GM13977 (cell line): ENCODE measurements around the gene BMPR2.

Source experiments
- DNase-seq: peaks from one replicate; pipeline ENCODE4 v3.0.0; 2012; ENCODE audit warnings: low spot score
- in situ Hi-C: fragments of 300-500 bp; cut with MboI; formaldehyde crosslinking; loops from one replicate; pipeline ENCODE4 v1.12.0; 2022; ENCODE audit warnings: low sequenced_read_pairs, low pct_unique_long_range_greater_than_20kb, mixed read lengths, inconsistent platforms; ENCODE audit not compliant: unreplicated experiment
- TF ChIP-seq, protein P1 (sequence below): IDR thresholded peaks from 2 replicates; pipeline ENCODE4 v1.5.1; 2012; ENCODE audit warnings: mild to moderate bottlenecking, control low read depth; ENCODE audit not compliant: insufficient read depth; ENCODE audit errors: extremely low read depth, missing control alignments

BMPR2 gene

DNA sequence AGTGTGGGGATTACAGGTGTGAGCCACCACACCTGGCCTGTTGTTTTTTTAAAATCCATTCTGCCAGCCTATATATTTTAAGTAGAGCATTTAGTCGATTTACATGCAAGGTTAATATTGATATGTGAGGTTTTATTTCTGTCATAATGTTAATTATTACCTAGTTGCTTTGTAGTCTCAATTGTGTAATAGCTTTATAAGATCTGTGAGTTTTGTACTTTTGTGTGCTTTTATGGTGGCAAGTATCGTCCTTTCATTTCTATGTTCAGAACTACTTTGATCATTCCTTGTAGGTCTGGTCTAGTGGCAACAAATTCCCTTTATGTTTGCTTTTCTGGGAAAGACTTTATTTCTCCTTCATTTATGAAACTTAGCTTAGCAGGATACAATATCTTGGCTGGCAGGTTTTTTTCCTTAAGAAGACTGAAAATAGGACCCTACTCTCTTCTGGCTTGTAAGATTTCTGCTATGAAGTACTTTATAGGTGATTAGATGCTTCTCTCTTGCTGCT is 207.6 kb downstream of the BMPR2 start:
- DNase-seq = no peak
- in situ Hi-C loops = loop anchor here (25.0 kb wide), 2 partner anchors 279 to 879 kb away; partner anchors contain the start of gene ICA1L
- TF ChIP-seq, protein P1, sequence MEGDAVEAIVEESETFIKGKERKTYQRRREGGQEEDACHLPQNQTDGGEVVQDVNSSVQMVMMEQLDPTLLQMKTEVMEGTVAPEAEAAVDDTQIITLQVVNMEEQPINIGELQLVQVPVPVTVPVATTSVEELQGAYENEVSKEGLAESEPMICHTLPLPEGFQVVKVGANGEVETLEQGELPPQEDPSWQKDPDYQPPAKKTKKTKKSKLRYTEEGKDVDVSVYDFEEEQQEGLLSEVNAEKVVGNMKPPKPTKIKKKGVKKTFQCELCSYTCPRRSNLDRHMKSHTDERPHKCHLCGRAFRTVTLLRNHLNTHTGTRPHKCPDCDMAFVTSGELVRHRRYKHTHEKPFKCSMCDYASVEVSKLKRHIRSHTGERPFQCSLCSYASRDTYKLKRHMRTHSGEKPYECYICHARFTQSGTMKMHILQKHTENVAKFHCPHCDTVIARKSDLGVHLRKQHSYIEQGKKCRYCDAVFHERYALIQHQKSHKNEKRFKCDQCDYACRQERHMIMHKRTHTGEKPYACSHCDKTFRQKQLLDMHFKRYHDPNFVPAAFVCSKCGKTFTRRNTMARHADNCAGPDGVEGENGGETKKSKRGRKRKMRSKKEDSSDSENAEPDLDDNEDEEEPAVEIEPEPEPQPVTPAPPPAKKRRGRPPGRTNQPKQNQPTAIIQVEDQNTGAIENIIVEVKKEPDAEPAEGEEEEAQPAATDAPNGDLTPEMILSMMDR = no peak

DNA sequence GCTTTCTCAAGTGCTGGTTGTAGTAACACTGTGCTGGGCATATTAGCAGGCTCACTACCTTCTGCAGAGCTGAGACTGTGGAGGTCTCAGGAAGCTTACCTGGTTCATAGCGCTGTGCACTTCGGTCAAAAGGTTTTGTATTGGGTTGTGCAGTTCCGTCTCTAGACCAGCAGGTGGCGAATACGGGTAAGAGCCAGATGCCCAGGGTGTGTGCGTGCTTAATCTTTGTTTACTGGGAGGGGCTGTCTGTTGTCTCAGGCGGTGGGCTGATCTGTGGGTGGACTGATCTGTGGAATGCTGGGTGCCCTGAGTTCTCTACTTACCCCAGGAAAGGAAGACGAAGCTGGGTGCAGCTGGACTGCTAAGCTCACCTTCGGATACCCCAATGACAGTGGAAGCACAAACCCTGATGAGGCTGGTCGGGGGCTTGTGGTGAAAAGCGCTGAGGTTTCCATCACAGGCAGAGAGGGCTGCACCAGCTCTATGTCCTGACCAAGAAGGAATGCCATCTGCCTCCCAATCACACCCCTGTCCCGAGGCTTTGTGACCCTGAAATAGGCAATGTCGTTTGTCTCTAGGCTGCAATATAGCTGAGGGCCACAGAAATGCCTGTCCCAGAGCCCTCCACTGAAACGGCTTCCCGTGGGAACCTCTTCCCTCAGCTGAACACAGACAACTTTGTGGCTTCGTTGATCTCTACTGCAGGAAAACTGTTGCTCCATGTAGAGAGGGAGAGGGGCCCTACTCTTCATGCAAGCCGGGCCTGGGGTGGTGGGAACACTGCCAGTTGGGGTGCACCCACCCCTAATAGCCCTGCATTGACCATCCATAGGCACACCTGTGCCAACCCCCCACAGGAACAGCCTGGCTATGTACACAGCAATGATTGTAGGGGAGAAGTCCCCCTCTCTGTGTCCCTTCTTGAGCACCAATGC is 212.8 kb downstream of the BMPR2 start:
- DNase-seq = peak; percentile 74
- TF ChIP-seq, protein P1 = peak; percentile 90
- in situ Hi-C loops = loop anchor here (25.0 kb wide), 2 partner anchors 273 to 873 kb away; partner anchors contain the start of gene ICA1L

DNA sequence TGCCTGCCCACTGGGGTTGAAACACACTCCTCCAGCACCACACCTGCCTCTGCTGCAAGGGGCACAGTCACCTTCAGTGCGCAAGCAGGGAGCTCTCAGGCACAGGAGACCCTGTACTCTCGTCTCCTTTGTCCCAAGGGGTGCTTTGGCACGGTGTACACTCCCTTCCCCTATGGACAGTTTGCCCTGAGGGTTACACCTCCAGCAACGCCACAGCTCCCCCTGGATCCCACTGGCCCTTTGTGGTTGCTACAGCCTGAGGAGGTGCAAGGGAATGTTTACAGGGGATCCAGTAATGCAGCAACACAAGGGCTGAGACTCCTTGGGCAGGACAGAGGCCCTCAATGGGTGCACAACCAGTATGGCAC is 213.4 kb downstream of the BMPR2 start:
- no peak for DNase-seq
- TF ChIP-seq, protein P1 = no peak
- in situ Hi-C loops = loop anchor here (25.0 kb wide), 2 partner anchors 273 to 873 kb away; partner anchors contain the start of gene ICA1L

DNA sequence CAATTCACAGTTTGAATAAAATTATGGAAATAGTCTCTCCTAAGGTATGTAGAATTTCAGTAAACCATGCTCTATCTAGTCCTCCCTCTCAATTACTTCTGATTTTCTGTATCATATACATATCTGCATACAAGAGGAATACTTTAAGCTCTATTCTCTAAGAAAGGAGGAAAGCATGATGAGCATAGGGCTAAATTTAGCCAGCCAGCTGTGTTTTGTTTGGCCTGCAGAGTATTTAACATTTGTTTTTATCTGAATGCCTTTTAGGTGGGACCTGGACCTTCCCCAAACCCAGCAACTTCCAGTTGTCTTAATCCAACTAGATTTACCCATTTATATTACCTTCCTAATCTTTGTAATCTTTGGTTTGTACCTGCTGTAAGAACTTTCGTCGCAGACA is 216.4 kb downstream of the BMPR2 start:
- TF ChIP-seq, protein P1 = no peak
- DNase-seq = no peak
- in situ Hi-C loops = loop anchor here (25.0 kb wide), 2 partner anchors 270 to 870 kb away; partner anchors contain the start of gene ICA1L

DNA sequence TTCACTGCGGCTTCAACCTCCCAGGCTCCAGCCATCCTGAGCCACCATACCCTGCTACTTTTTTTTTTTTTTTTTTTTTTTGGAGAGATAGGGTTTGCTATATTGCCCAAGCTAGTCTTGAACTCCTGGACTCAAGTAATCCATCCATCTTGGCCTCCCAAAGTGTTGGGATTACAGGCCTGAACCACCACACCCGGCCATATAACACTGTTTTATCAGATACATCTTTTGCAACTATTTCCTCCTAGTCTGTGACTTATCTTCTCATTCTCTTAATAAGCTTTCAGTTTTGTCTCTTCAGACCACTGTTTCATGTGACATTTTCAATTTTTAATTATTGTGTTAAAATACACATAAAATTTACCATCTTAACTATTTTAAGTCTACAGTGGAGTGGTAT is 223.0 kb downstream of the BMPR2 start:
- no peak for DNase-seq
- in situ Hi-C loops = loop anchor here (25.0 kb wide), 2 partner anchors 263 to 863 kb away; partner anchors contain the start of gene ICA1L
- TF ChIP-seq, protein P1 = no peak

DNA sequence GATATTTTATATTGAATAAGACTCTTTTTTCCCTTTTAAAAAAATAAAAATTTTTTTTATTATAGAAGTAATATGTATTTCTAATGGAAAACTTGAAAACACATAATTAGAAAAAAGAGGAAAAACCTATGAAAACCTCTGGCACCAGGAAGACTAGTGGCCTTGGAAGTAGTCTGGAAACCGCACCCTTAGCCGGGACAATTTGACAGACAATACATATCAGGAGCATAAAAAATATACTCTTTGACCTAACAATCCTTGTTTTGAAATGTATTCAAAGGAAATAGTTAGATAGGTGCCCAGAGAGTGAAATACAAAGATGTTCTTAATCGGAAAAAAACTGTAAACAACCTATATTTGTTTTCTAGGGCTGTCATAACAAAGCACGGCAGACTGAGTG is 223.8 kb downstream of the BMPR2 start:
- TF ChIP-seq, protein P1 = no peak
- in situ Hi-C loops = loop anchor here (25.0 kb wide), 2 partner anchors 262 to 862 kb away; partner anchors contain the start of gene ICA1L
- DNase-seq = no peak
